Activated CD4-positive, CD25-positive, alpha-beta regulatory T cell treated with anti-CD3 and anti-CD28 coated beads, Interleukin-2, amount 50 U/mL, for 72 hours (primary cell): ENCODE measurements around the gene LIPI.
"Not testable (repeated sequence)": the region's sequence is repeated elsewhere in the genome, so short reads cannot be mapped to it uniquely, and the experiment has no call there.

ENCODE experiments used
- DNase-seq: peaks from one replicate; pipeline ENCODE4 v3.0.0; 2021

The LIPI gene

DNA sequence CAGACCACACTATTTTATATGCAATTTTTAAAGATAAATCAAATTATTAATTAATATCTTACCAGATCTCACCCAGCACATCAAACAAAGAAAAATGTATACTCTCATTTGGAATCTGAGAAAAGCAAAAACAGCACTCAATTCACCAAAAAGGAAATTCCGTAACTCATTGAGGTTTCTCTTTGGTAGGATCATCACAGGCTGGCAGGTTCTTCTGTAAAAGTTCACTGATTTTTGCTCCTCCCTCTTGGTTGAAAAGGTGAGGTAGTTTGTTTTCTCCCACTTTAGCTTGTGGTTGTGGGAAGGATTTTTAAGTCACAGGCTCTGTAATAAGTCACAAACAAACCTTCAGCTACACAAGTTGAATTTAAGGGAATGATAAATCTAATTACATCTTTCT is at the start of gene LIPI:
Gene LIPI, minus strand, starts transcription at position 218 of the 400 bp plus-strand sequence. Its CDS starts 110 bp downstream, at position 108.
- no peak for DNase-seq

DNA sequence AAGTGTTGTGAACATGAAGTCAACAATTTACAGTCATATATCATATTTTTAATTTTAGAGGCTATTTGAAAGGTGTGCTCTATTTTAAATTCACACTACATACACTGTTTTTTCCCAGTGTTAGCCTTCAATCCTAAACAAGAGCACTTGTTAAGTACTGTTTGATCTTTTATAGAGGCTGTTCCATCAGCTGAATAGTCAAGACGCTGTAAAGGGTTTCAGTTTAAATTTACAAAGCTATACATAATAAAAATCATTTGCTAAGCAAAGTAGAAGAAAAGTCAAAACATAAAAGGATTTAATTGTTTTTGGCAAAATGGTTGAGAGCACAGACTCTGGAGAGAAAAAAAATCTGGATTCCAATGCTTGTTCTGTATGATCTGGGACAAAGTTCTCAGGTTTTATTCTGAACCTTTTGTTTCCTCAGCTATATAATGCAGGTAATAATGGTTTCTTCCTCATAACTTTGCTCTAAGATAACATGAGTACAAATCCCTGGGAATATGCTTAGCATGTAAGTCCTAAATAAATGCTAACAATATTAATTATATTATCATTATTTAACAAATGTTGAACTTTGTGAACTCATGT is 49.5 kb upstream of the LIPI start:
- no peak for DNase-seq

DNA sequence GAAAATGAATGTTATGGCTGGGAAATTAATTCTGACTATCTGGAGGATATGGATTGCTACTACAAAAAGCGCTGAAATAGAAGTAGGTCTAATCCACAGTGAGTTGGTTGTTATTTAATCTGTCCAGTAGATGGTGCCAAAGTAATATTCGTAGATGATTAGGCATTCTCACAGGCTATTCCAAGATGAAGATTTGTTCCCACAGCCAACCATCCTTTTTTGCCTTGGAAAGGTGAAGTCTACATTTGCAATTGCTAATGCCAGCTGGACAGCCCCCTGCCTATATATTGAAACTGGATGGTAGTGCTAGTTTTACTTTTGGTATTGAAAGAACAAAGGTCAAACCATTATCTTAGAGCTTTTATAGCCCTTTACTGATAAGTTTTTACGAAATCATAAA is 49.0 kb upstream of the LIPI start:
- no peak for DNase-seq

DNA sequence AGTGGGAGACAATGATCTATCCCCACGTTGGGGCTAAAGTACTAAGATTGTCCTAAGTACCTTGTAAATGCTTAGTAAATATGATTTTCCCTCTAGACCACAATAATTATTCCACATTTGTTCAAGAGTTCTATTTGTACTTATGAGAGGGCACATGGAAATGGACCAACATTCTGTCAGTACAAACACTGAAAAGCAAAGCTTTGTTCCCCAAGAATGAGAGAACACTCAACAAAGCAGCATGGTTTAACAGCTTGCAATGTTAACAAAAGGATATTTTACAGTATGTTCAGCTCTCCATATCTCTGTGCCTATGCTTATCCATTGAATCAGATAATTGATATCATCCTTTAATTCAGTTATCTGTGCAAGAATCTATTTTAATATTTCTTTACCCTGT is 40.6 kb upstream of the LIPI start:
- no peak for DNase-seq

DNA sequence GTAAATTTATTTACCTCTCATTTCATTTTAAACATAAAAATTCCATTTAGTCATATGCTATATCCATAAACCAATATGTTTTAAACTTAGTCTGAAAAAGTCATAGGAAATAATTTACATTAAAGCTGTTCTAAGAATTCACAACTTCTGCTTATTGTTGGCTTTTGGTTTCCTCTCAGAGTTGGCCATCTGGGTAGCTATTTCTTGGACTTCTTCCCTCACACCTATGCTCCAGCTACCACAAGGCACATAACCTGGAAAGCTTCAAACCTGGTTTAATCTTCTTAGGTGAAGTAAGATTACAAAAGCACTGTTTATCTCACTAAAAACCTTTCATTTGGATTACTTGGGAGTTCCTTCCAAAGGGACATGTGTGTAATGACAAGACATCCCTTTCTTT is 35.0 kb upstream of the LIPI start:
- no peak for DNase-seq

DNA sequence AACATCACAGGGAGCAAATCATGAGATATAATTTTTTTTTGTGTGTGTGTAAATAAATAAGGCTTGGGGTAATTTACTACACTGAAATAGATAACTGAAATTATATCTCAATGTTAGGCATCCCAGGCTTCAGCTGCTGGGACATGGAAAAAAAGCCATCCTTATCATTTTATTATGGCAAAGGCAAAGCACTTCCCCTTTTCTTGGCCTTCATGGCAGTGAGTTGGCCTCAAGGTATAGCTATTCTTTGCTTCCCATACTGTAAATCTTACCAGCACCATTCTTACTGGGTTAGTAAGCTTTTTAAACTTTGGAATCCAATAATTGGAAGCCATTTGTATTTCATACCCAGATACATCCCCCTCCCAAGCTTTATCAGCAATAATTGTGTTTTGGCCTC is 34.2 kb upstream of the LIPI start:
- no peak for DNase-seq

DNA sequence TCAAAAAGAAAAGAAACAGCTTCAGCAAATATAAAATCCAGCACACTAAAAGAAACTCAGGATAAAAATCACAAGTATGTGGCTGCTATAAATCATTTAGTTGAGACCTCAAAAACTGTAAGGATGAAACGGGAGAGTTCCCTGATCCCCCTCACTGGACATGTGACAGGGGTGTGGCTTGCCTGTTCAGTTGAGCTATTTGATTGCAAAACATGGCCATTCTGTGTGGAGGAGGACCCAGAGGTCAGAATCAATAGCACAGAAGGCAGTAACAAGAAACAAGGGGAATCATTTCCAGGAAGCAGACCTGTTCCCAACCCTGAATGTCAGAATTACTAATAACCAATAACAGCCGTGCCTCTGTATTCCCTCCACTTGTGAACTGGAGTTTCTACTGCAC is 33.1 kb upstream of the LIPI start:
- DNase-seq = no peak

DNA sequence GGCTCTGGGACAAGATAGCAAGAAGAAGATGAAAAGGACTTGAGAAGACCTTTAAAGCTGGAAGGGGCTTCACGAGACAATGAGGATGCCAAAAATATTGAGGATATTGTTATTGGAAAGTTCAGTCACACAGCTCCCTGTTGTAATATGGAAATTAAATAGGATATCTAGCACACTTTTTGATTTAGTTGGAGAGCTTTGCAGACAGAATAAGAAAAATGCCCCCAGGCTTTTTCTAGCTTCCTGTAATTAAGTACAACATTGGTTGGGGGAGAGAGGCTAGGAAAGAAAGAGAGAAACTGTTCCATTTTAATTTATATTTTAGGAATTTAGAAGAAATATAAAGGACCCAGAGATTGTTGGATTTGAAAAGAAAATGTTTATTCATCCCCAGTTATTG is 32.7 kb upstream of the LIPI start:
- no peak for DNase-seq

DNA sequence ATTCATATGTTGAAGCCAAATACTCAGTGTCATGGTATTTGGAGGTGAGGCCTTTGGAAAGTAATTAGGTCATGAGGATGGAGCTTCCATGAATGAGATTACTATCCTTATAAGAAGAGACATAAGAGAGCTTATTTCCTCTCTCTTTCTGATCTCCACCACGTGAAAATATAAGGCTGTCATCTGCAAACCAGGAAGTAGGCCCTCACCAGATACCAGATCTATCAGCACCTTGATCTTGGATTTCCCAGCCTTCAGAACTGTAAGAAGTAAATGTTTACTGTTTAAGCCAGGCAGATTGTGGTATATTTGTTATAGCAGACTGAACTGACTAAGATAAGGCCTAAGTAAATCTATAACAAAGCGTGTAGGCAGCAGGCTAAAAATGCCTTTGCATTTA is 30.5 kb upstream of the LIPI start:
- no peak for DNase-seq

DNA sequence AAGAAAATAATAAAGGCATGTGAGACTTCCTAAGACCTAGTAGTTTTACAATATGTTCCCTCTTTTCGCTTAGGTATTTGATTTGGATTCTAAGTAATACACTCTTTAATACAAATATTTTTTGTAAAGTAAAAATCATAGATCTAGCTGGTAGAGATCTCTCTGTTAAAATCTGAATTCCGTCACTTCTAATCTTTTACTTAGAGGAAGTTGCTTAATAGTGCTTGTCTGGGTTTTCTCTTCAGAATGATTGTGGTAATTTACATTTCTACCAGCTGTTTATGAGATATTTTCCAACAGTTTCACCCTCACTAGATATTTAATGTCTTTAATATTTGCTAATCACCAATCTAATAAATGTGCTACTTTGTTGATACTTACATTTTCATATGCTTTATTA is 28.5 kb upstream of the LIPI start:
- no peak for DNase-seq

DNA sequence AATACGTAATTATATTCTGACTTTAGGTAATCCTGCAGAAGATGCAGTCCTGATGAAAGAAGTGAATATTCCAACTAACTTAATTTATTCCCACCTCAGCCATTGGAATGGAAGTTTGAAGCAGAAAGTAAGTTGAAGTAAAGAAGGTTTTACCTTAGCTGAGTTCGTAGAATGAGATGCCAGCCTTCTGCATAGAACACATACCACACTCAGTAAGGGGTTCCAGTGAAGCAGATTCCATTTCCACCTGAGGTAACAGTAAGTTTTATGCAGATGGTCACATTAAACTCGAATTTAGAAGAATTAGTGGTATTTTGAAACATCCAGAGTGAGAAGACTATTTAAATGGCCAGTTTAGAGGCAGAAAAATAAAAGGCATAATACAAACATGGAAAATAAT is 25.4 kb upstream of the LIPI start:
- no peak for DNase-seq

DNA sequence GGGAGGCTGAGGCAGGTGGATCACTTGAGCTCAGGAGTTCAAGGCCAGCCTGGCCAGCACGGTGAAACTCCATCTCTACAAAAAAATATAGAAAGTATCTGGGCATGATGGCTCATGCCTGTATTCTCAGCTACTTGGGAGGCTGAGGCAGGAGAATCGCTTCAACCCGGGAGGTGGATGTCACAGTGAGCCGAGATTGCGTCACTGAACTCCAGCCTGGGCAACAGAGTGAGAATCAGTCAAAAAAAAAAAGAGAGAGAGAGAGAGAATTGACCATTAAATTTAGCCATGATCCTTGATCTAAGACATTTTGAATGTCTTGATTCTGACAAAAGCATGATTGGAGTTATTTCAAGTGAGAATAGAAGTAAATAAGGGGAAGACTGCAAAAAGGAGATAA is 24.3 kb upstream of the LIPI start:
- DNase-seq = no peak

DNA sequence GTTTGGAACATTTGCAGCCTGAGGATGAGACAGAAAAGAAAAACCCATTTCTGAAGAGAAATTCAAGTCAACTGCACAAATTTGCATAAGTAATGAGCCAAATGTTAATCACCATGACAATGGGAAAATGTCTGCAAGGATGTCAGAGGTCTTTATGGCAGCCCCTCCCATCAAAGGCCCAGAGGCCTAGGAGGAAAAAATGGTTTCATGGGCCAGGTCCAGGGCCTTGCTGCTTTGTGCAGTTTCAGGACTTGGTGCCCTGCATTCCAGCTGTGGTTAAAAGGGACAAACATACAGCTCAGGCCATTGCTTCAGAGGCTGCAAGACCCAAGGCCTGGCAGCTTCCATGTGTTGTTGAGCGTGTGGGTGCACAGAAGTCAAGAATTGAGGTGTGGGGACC is 18.6 kb upstream of the LIPI start:
- no peak for DNase-seq

DNA sequence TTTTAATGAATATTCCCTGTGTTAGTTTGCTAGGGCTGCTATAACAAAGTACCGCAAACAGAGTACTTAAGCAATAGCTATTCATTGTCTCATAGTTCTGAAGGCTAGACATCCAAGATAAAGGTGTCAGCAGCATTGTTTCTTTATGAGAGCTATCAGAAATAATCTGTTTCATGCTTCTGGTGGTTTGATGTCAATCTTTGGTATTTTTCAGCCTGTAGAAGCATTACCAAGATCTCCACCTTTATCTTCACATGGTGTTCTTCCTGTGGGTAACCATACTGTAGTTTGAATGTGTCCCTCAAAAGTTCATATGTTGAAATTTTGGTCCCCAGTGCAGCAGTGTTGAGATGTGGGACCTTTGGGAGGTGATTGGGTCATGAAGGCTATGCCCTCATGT is 12.6 kb upstream of the LIPI start:
- no peak for DNase-seq

DNA sequence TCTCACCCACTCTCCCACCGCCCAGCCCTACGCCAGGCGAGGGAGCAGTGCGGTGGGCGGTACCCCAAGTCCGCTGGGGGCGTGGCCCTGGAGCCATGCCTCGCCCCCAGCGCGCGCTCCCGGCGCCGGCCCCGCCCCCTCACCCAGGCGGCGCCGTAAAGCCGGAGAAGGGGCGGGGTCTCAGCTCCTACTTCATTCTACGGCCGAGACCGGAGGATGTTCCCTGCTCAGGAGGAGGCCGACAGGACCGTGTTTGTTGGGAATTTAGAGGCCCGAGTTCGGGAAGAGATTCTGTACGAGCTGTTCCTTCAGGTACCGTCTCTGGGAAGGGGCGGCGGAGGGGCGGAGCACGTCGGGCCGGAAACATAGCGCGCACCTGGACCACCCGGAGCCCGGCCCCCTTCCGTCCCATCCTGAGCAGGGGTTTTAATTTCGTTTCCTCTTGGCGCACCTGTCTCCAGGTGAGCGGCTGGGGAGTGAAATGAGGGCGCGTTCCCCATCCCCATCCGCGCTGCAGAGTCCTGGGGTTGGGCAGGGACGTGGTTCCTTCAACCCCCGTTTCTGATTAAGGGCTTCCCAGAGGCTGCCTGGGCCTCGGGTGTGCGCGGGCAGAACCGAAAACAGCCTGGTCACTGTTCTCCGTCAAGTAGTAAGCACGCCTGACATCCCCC is 5.4 kb upstream of the LIPI start, which contains the start of gene RBM11:
Gene RBM11, plus strand, starts transcription at position 187 of the 671 bp plus-strand sequence. Its CDS starts 30 bp downstream, at position 217.
- peak; percentile 84 for DNase-seq

DNA sequence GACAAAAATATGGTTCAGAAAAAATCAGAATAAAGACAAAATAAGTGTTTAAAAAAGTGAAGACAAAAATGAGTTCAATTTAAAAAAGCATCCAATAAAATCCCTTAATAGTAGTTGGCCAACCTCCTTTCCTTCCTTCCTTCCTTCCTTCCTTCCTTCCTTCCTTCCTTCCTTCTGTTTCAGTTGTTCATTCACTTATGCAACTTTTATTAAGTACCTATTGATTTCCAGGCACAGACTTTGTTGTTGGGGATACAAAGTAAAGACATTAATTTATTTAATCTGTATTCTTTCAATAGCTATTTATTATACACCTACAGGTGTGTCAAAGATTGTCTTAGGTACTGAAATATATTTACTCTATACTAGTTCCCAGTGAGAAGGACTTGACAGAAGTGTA is 2.4 kb upstream of the LIPI start:
- no peak for DNase-seq

DNA sequence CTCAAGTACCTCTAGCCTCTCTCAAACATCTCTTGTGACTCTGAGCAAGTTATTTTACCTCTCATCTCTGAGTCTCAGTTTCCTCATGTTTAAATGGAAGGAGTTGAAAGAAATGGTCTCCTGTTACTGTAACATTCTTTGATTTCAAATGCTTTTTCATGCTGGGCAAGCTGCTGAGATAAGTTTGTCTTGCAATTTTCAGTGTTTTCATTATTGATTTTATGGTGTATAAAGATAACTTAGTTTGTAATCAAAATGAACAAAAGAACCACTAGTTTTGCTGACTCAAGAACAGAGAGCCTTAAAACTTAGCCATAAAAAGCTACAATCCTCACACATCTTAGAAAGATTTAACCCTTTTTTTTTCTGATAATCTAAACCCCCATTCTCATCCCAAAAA is 4.5 kb downstream of the LIPI start:
- no peak for DNase-seq

DNA sequence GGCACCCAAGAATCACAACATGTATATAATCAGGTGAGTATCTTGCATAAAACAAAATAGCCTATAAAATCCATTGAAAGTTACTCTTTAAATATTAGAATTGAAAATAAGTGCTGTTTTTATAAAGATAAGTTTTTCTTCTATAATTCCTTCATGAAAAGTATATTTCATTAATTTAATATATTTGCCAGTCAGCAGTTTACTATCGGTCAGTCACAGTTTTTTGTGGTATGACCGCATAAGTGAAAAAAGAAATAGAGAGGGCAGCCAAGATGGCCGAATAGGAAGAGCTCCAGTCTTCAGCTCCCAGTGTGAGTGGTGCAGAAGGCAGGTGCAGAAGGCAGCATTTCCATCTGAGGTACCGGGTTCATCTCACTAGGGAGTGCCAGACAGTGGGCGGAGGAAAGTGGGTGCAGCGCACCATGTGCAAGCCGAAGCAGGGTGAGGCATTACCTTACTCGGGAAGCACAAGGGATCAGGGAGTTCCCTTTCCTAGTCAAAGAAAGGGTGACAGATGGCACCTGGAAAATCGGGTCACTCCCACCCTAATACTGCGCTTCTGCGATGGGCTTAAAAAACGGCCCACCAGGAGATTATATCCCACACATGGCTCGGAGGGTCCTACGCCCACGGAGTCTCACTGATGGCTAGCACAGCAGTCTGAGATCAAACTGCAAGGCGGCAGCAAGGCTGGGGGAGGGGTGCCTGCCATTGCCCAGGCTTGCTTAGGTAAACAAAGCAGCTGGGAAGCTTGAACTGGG is 44.1 kb downstream of the LIPI start:
- DNase-seq = not testable (repeated sequence)

DNA sequence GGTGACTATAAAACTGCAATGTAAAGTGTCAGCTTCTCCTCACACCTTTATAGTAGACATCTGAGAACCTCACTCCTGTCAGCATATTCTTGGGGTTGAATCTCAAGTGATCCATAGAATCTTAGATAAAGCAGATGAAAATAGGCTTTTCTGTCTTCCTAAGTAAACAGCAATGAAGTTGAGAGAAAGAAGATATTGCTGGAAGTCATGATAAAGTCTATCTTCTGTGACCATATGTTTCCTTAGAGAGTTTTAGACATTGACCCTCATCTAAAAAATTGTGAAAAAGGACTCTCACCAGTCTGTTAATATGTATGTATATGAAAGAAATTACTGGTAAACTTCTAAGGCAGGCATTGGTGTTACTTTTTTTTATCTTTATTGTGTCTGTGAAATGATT is 66.8 kb downstream of the LIPI start:
- no peak for DNase-seq

DNA sequence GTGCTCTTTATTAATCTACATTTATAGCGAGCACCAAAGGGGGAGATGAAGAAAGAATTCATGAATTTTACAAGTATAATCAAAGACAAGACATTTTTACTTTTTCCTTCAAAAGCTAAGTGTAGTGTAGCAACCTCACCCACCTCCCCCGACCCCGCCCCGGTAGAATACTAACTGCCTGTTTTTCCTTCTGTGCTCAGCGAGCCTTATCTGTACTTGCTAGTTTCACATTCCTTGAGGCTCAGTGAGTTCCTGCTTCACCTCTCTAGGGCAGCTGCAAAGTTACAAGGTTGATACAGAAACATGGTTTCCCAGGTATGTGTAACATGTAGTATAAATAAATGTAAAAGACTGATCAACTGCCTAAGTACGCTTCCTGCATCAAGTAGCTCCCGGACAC is 86.5 kb downstream of the LIPI start:
- DNase-seq = no peak

DNA sequence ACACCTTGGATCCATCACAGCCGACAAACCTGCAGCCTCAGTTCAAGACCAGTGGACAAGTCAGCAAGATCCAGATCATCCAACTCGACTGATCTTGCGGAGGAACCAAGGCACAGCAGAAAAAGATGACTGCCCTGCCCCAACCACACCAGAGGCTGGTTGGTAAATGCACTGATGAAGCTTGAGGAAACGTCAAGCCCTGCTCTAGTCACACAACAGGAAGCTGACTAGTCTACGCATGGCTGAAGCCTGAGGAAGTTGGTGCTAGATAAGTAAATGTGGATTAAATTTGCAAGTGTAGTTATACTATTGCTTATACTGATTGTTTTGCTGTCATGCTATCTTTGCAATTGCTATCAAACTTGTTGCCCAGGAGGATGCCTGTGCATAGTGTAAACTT is 89.0 kb downstream of the LIPI start:
- DNase-seq = no peak

DNA sequence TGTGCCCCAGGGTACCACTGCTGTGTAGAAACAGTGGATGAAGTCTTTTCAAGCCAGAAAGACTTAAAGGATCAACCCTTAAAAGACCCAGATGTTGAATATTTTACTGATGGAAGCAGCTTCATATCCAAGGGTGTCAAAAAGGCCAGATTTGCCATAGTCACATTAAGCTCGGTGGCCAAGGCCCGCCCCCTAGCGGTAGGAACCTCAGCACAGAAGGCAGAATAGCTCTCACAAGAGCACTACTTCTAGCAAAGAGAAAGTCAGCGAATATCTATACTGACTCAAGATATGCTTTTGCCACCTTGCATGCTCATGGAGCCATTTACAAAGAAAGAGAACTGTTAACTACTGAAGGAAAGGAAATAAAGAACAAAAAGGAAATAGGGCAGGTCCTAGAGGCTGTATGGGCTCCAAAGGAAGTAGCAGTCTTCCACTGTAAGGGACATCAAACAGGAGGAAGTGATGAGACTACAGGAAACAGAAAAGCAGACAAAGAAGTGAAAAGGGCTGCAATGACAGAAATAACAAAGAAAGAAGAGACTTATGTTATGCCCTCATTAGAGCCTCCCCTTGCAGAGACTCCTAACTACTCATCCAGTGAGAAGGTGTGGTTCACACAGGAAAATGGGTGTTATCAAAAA is 90.5 kb downstream of the LIPI start:
- DNase-seq = peak; percentile 71

DNA sequence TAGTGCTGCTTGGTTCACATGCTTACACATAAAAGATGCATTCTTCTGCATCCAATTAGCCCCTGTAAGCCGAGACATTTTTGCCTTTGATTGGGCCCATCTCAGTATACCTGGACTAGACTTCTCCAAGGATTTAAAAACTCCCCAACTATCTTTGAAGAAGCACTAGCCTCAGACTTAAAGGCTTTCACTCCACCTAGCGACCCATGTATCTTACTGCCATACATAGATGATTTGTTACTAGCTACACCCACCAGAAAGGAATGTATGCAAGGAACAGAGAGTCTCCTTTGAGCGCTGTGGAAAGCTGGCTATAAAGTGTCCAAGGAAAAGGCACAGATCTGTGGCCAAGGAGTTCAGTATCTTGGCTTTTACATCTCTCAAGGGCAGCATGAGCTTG is 91.7 kb downstream of the LIPI start:
- DNase-seq = no peak

DNA sequence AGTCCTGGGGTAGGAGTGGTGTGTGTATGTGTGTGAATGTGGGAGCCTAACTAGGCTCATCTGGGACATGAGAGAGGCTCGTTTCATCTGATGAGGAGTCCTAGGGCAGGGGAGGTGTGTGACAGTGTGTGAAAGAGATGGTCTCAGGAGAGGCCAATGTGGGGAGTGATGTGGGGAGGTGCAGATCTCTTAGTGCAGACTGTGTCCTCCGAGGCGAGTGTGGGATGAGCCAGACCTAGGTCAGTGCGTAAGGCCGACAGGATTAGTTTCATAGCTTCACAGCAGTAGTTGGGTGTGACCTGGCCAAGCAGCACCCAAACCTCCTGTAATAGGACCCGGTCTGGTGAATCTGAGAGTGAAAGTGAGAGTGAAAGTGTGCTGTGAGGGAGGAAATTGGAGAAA is 94.7 kb downstream of the LIPI start:
- no peak for DNase-seq
